ENCODE data around the gene NR4A3.

NR4A3 gene

GRCh38 chr9:99793528-99793927 is 28.2 kb upstream of the NR4A3 start:
- Histone ChIP-seq H3K9ac (ENCODE audit: low read length in 5 of 5) (no peak overlapping the region), H3K9me3 (ENCODE audit: control insufficient read depth in 5 of 5, low read length in 5 of 5) (peaks cover 0 to 2% (median 0%) of the 10 kb centered on the region in 5 donors), H3K4me3 (ENCODE audit: low read depth in 1 of 5, low read length in 5 of 5) (no peak overlapping the region), H3K27ac (ENCODE audit: low read depth, low read length) (no peak overlapping the region), H3K4me1 (ENCODE audit: control insufficient read depth in 5 of 5, insufficient read depth in 5 of 5, low read length in 5 of 5) (no peaks in the 10 kb centered on the region), H3K36me3 (ENCODE audit: control insufficient read depth in 5 of 5, insufficient read depth in 5 of 5, low read length in 5 of 5) (no peaks in the 10 kb centered on the region), H3K27me3 (ENCODE audit: control insufficient read depth in 5 of 5, insufficient read depth in 4 of 5, low read length in 5 of 5) (no peaks in the 10 kb centered on the region)

GRCh38 chr9:99796231-99796630 is 25.5 kb upstream of the NR4A3 start:
- H3K27ac ChIP-seq (ENCODE audit: low read depth, low read length) = no peak overlapping the region
- no peaks in the 10 kb centered on the region for H3K4me1 ChIP-seq (ENCODE audit: control insufficient read depth in 5 of 5, insufficient read depth in 5 of 5, low read length in 5 of 5)
- no peaks in the 10 kb centered on the region for H3K9me3 ChIP-seq (ENCODE audit: control insufficient read depth in 5 of 5, low read length in 5 of 5)
- H3K27me3 ChIP-seq (ENCODE audit: control insufficient read depth in 5 of 5, insufficient read depth in 4 of 5, low read length in 5 of 5) = no peaks in the 10 kb centered on the region
- no peak overlapping the region for H3K9ac ChIP-seq (ENCODE audit: low read length in 5 of 5)
- no peaks in the 10 kb centered on the region for H3K36me3 ChIP-seq (ENCODE audit: control insufficient read depth in 5 of 5, insufficient read depth in 5 of 5, low read length in 5 of 5)
- H3K4me3 ChIP-seq (ENCODE audit: low read depth in 1 of 5, low read length in 5 of 5) = no peak overlapping the region

- Histone ChIP-seq H3K27me3 (ENCODE audit: control insufficient read depth in 5 of 5, insufficient read depth in 4 of 5, low read length in 5 of 5) (no peaks in the 10 kb centered on the region), H3K27ac (ENCODE audit: low read depth, low read length) (no peak overlapping the region), H3K36me3 (ENCODE audit: control insufficient read depth in 5 of 5, insufficient read depth in 5 of 5, low read length in 5 of 5) (peaks cover 0 to 7% (median 0%) of the 10 kb centered on the region in 5 donors), H3K4me1 (ENCODE audit: control insufficient read depth in 5 of 5, insufficient read depth in 5 of 5, low read length in 5 of 5) (no peaks in the 10 kb centered on the region), H3K9ac (ENCODE audit: low read length in 5 of 5) (no peak overlapping the region), H3K9me3 (ENCODE audit: control insufficient read depth in 5 of 5, low read length in 5 of 5) (no peaks in the 10 kb centered on the region), H3K4me3 (ENCODE audit: low read depth in 1 of 5, low read length in 5 of 5) (no peak overlapping the region)
These were observed 19.9 kb upstream of the NR4A3 start for GRCh38 chr9:99801775-99802174.

GRCh38 chr9:99803694-99804093 is 18.0 kb upstream of the NR4A3 start:
- Histone ChIP-seq H3K4me1 (ENCODE audit: control insufficient read depth in 5 of 5, insufficient read depth in 5 of 5, low read length in 5 of 5) (peaks cover 0 to 3% (median 0%) of the 10 kb centered on the region in 5 donors), H3K9me3 (ENCODE audit: control insufficient read depth in 5 of 5, low read length in 5 of 5) (no peaks in the 10 kb centered on the region), H3K27me3 (ENCODE audit: control insufficient read depth in 5 of 5, insufficient read depth in 4 of 5, low read length in 5 of 5) (no peaks in the 10 kb centered on the region), H3K4me3 (ENCODE audit: low read depth in 1 of 5, low read length in 5 of 5) (no peak overlapping the region), H3K9ac (ENCODE audit: low read length in 5 of 5) (no peak overlapping the region), H3K36me3 (ENCODE audit: control insufficient read depth in 5 of 5, insufficient read depth in 5 of 5, low read length in 5 of 5) (peaks cover 0 to 7% (median 0%) of the 10 kb centered on the region in 5 donors), H3K27ac (ENCODE audit: low read depth, low read length) (no peak overlapping the region)

- Histone ChIP-seq H3K4me3 (ENCODE audit: low read depth in 1 of 5, low read length in 5 of 5) (no peak overlapping the region), H3K27me3 (ENCODE audit: control insufficient read depth in 5 of 5, insufficient read depth in 4 of 5, low read length in 5 of 5) (no peaks in the 10 kb centered on the region), H3K4me1 (ENCODE audit: control insufficient read depth in 5 of 5, insufficient read depth in 5 of 5, low read length in 5 of 5) (peaks cover 0 to 3% (median 0%) of the 10 kb centered on the region in 5 donors), H3K9ac (ENCODE audit: low read length in 5 of 5) (peak overlapping the region in 2 of 5 donors; percentile 24 to 43), H3K36me3 (ENCODE audit: control insufficient read depth in 5 of 5, insufficient read depth in 5 of 5, low read length in 5 of 5) (peaks cover 0 to 7% (median 0%) of the 10 kb centered on the region in 5 donors), H3K9me3 (ENCODE audit: control insufficient read depth in 5 of 5, low read length in 5 of 5) (no peaks in the 10 kb centered on the region), H3K27ac (ENCODE audit: low read depth, low read length) (no peak overlapping the region)
These were observed 14.3 kb upstream of the NR4A3 start for GRCh38 chr9:99807276-99807852.

GRCh38 chr9:99807956-99808355 is 13.7 kb upstream of the NR4A3 start:
- Histone ChIP-seq H3K4me3 (ENCODE audit: low read depth in 1 of 5, low read length in 5 of 5) (no peak overlapping the region), H3K4me1 (ENCODE audit: control insufficient read depth in 5 of 5, insufficient read depth in 5 of 5, low read length in 5 of 5) (peaks cover 0 to 3% (median 0%) of the 10 kb centered on the region in 5 donors), H3K9ac (ENCODE audit: low read length in 5 of 5) (peak overlapping the region in 1 of 5 donors; percentile 24), H3K36me3 (ENCODE audit: control insufficient read depth in 5 of 5, insufficient read depth in 5 of 5, low read length in 5 of 5) (peaks cover 0 to 3% (median 0%) of the 10 kb centered on the region in 5 donors), H3K27me3 (ENCODE audit: control insufficient read depth in 5 of 5, insufficient read depth in 4 of 5, low read length in 5 of 5) (no peaks in the 10 kb centered on the region), H3K27ac (ENCODE audit: low read depth, low read length) (no peak overlapping the region), H3K9me3 (ENCODE audit: control insufficient read depth in 5 of 5, low read length in 5 of 5) (no peaks in the 10 kb centered on the region)

- Histone ChIP-seq H3K27me3 (ENCODE audit: control insufficient read depth in 5 of 5, insufficient read depth in 4 of 5, low read length in 5 of 5) (no peaks in the 10 kb centered on the region), H3K4me3 (ENCODE audit: low read depth in 1 of 5, low read length in 5 of 5) (no peak overlapping the region), H3K9ac (ENCODE audit: low read length in 5 of 5) (no peak overlapping the region), H3K9me3 (ENCODE audit: control insufficient read depth in 5 of 5, low read length in 5 of 5) (no peaks in the 10 kb centered on the region), H3K36me3 (ENCODE audit: control insufficient read depth in 5 of 5, insufficient read depth in 5 of 5, low read length in 5 of 5) (no peaks in the 10 kb centered on the region), H3K4me1 (ENCODE audit: control insufficient read depth in 5 of 5, insufficient read depth in 5 of 5, low read length in 5 of 5) (peaks cover 0 to 3% (median 0%) of the 10 kb centered on the region in 5 donors), H3K27ac (ENCODE audit: low read depth, low read length) (no peak overlapping the region)
These were observed 13.2 kb upstream of the NR4A3 start for GRCh38 chr9:99808454-99808853.

- H3K27me3 ChIP-seq (ENCODE audit: control insufficient read depth in 5 of 5, insufficient read depth in 4 of 5, low read length in 5 of 5) = no peaks in the 10 kb centered on the region
- no peak overlapping the region for H3K4me3 ChIP-seq (ENCODE audit: low read depth in 1 of 5, low read length in 5 of 5)
- peaks cover 0 to 3% (median 0%) of the 10 kb centered on the region in 5 donors for H3K4me1 ChIP-seq (ENCODE audit: control insufficient read depth in 5 of 5, insufficient read depth in 5 of 5, low read length in 5 of 5)
- no peak overlapping the region for H3K27ac ChIP-seq (ENCODE audit: low read depth, low read length)
- no peaks in the 10 kb centered on the region for H3K9me3 ChIP-seq (ENCODE audit: control insufficient read depth in 5 of 5, low read length in 5 of 5)
- H3K36me3 ChIP-seq (ENCODE audit: control insufficient read depth in 5 of 5, insufficient read depth in 5 of 5, low read length in 5 of 5) = no peaks in the 10 kb centered on the region
- H3K9ac ChIP-seq (ENCODE audit: low read length in 5 of 5) = no peak overlapping the region
These were observed 11.9 kb upstream of the NR4A3 start for GRCh38 chr9:99809586-99810319.

GRCh38 chr9:99811172-99811571 is 10.5 kb upstream of the NR4A3 start:
- H3K27me3 ChIP-seq (ENCODE audit: control insufficient read depth in 5 of 5, insufficient read depth in 4 of 5, low read length in 5 of 5) = no peaks in the 10 kb centered on the region
- H3K4me1 ChIP-seq (ENCODE audit: control insufficient read depth in 5 of 5, insufficient read depth in 5 of 5, low read length in 5 of 5) = peaks cover 0 to 3% (median 0%) of the 10 kb centered on the region in 5 donors
- no peak overlapping the region for H3K9ac ChIP-seq (ENCODE audit: low read length in 5 of 5)
- H3K36me3 ChIP-seq (ENCODE audit: control insufficient read depth in 5 of 5, insufficient read depth in 5 of 5, low read length in 5 of 5) = no peaks in the 10 kb centered on the region
- no peak overlapping the region for H3K4me3 ChIP-seq (ENCODE audit: low read depth in 1 of 5, low read length in 5 of 5)
- no peak overlapping the region for H3K27ac ChIP-seq (ENCODE audit: low read depth, low read length)
- H3K9me3 ChIP-seq (ENCODE audit: control insufficient read depth in 5 of 5, low read length in 5 of 5) = no peaks in the 10 kb centered on the region

- no peaks in the 10 kb centered on the region for H3K36me3 ChIP-seq (ENCODE audit: control insufficient read depth in 5 of 5, insufficient read depth in 5 of 5, low read length in 5 of 5)
- H3K9ac ChIP-seq (ENCODE audit: low read length in 5 of 5) = no peak overlapping the region
- no peaks in the 10 kb centered on the region for H3K9me3 ChIP-seq (ENCODE audit: control insufficient read depth in 5 of 5, low read length in 5 of 5)
- H3K4me1 ChIP-seq (ENCODE audit: control insufficient read depth in 5 of 5, insufficient read depth in 5 of 5, low read length in 5 of 5) = peaks cover 0 to 3% (median 0%) of the 10 kb centered on the region in 5 donors
- no peak overlapping the region for H3K27ac ChIP-seq (ENCODE audit: low read depth, low read length)
- H3K27me3 ChIP-seq (ENCODE audit: control insufficient read depth in 5 of 5, insufficient read depth in 4 of 5, low read length in 5 of 5) = no peaks in the 10 kb centered on the region
- H3K4me3 ChIP-seq (ENCODE audit: low read depth in 1 of 5, low read length in 5 of 5) = no peak overlapping the region
These were observed 9.9 kb upstream of the NR4A3 start for GRCh38 chr9:99811598-99812383.
